KMS-11 (cell line): Measurements from ENCODE around the gene NR1I2.

Experiments
- H2AFZ ChIP-seq: fragments of 200-600 bp; sonication (generic); 2 replicates; pipeline ENCODE4 v1.6.1; 2016; ENCODE audit warnings: antibody characterized with exemption, mixed run types, low read depth
- H3K27ac ChIP-seq: fragments of 200-600 bp; sonication (generic); 2 replicates; pipeline ENCODE4 v1.6.1; 2016; ENCODE audit warnings: mild to moderate bottlenecking, mixed run types
- H3K27me3 ChIP-seq: fragments of 200-600 bp; sonication (generic); 2 replicates; pipeline ENCODE4 v1.6.1; 2017; ENCODE audit warnings: mild to moderate bottlenecking, low read depth, mixed run types, moderate library complexity; ENCODE audit not compliant: insufficient read depth
- H3K36me3 ChIP-seq: fragments of 200-600 bp; sonication (generic); 2 replicates; pipeline ENCODE4 v1.6.1; 2017; ENCODE audit warnings: mild to moderate bottlenecking, mixed run types; ENCODE audit not compliant: insufficient read depth
- H3K4me1 ChIP-seq: fragments of 200-600 bp; sonication (generic); 2 replicates; pipeline ENCODE4 v1.6.1; 2016; ENCODE audit warnings: mild to moderate bottlenecking, low read depth, mixed run types; ENCODE audit not compliant: poor library complexity, severe bottlenecking
- H3K4me2 ChIP-seq: fragments of 200-600 bp; sonication (generic); 2 replicates; pipeline ENCODE4 v1.7.0; 2016; ENCODE audit warnings: mild to moderate bottlenecking, mixed run types
- H3K4me3 ChIP-seq: fragments of 200-600 bp; sonication (generic); IDR thresholded peaks from 2 replicates; pipeline ENCODE4 v1.6.1; 2017; ENCODE audit warnings: low read depth, low read length, mixed read lengths; ENCODE audit not compliant: insufficient read depth
- H3K79me2 ChIP-seq: fragments of 200-600 bp; sonication (generic); 2 replicates; pipeline ENCODE4 v1.6.1; 2016; ENCODE audit warnings: low read depth, mixed run types; ENCODE audit not compliant: insufficient read depth
- H3K9ac ChIP-seq: fragments of 200-600 bp; sonication (generic); 2 replicates; pipeline ENCODE4 v1.6.1; 2016; ENCODE audit warnings: mild to moderate bottlenecking, mixed run types
- H4K20me1 ChIP-seq: fragments of 200-600 bp; sonication (generic); 2 replicates; pipeline ENCODE4 v1.6.1; 2016; ENCODE audit warnings: mild to moderate bottlenecking, mixed run types; ENCODE audit not compliant: insufficient read depth
- CTCF ChIP-seq: fragments of 200-600 bp; sonication (generic); conservative IDR thresholded peaks from 2 replicates; pipeline ENCODE4 v1.6.1; 2017; ENCODE audit warnings: low read depth, mild to moderate bottlenecking, antibody characterized with exemption, low read length, moderate library complexity, mixed read lengths

The NR1I2 gene

GRCh38 chr3:119751423-119751822, 30.5 kb upstream of the NR1I2 start:
- Histone ChIP-seq H2AFZ (no peak overlapping the region), H3K79me2 (no peaks in the 10 kb centered on the region)

GRCh38 chr3:119759962-119760361, 21.9 kb upstream of the NR1I2 start:
- Histone ChIP-seq H3K79me2 (no peaks in the 10 kb centered on the region), H3K4me2 (peak overlapping the region; percentile 23), H3K27ac (no peak overlapping the region), H3K4me3 (no peak overlapping the region), H2AFZ (no peak overlapping the region), H3K9ac (no peak overlapping the region), H3K4me1 (peaks cover 5% of the 10 kb centered on the region), H4K20me1 (no peaks in the 10 kb centered on the region), H3K27me3 (no peaks in the 10 kb centered on the region), H3K36me3 (no peaks in the 10 kb centered on the region)
- no peak for TF ChIP-seq CTCF

More at GRCh38 chr3:119751423-119751822, 30.5 kb upstream of the NR1I2 start:
- Histone ChIP-seq H3K27me3 (no peaks in the 10 kb centered on the region), H3K36me3 (no peaks in the 10 kb centered on the region), H3K4me3 (no peak overlapping the region), H3K4me2 (no peak overlapping the region), H3K9ac (no peak overlapping the region), H3K27ac (no peak overlapping the region), H4K20me1 (no peaks in the 10 kb centered on the region), H3K4me1 (peaks cover 4% of the 10 kb centered on the region)
- no peak for TF ChIP-seq CTCF

GRCh38 chr3:119762876-119763275, 19.0 kb upstream of the NR1I2 start:
- H3K4me2 ChIP-seq = no peak overlapping the region
- H3K4me1 ChIP-seq = peaks cover 5% of the 10 kb centered on the region
- no peak overlapping the region for H3K27ac ChIP-seq
- H2AFZ ChIP-seq = no peak overlapping the region
- no peaks in the 10 kb centered on the region for H3K27me3 ChIP-seq
- H3K9ac ChIP-seq = no peak overlapping the region
- no peaks in the 10 kb centered on the region for H3K79me2 ChIP-seq
- no peaks in the 10 kb centered on the region for H3K36me3 ChIP-seq
- no peaks in the 10 kb centered on the region for H4K20me1 ChIP-seq
- TF ChIP-seq CTCF = no peak
- H3K4me3 ChIP-seq = no peak overlapping the region

GRCh38 chr3:119763466-119763865, 18.4 kb upstream of the NR1I2 start:
- H3K4me1 ChIP-seq = peaks cover 5% of the 10 kb centered on the region
- H3K9ac ChIP-seq = no peak overlapping the region
- H2AFZ ChIP-seq = no peak overlapping the region
- no peak overlapping the region for H3K4me2 ChIP-seq
- no peaks in the 10 kb centered on the region for H3K79me2 ChIP-seq
- H3K27me3 ChIP-seq = no peaks in the 10 kb centered on the region
- H4K20me1 ChIP-seq = no peaks in the 10 kb centered on the region
- no peak overlapping the region for H3K27ac ChIP-seq
- no peaks in the 10 kb centered on the region for H3K36me3 ChIP-seq
- H3K4me3 ChIP-seq = no peak overlapping the region
- TF ChIP-seq CTCF = no peak
